Peyer's patch (tissue), 4 donors: ENCODE results near the gene TTC28. TPM values are rescaled to one million over a fixed set of nuclear protein-coding genes. Genes with fewer than 3 reads are reported as not detected.
A peak's percentile ranks its signal among the peaks of the same experiment; 100 is the strongest.

ENCODE experiments used
- DNase-seq, 3 donors: peaks; one replicate each; pipeline ENCODE4 v3.0.0-alpha.2; 2017 to 2019
- H3K27ac ChIP-seq, 4 donors: fragments of 200-600 bp; sonication (generic); one replicate each; pipeline ENCODE4 v1.5.1; 2016 to 2019
- H3K27me3 ChIP-seq, 2 donors: fragments of 200-600 bp; sonication (generic); one replicate each; pipeline ENCODE4 v1.5.1; 2019
- H3K36me3 ChIP-seq, 3 donors: fragments of 200-600 bp; sonication (generic); one replicate each; pipeline ENCODE4 v1.5.1; 2016 to 2019
- H3K4me1 ChIP-seq, 4 donors: fragments of 200-600 bp; sonication (generic); one replicate each; pipeline ENCODE4 v1.5.1; 2016 to 2019
- H3K4me3 ChIP-seq, 4 donors: fragments of 200-600 bp; sonication (generic); 1 replicate in 3 of 4; 2 replicates in 1 of 4; pipeline ENCODE4 v1.5.1; 2016 to 2019; ENCODE audit warnings: mild to moderate bottlenecking in 1 of 4
- H3K9me3 ChIP-seq, 4 donors: fragments of 200-600 bp; sonication (generic); one replicate each; pipeline ENCODE4 v1.5.1; 2016 to 2019; ENCODE audit warnings: mild to moderate bottlenecking in 1 of 4
- CTCF ChIP-seq, 6 experiments: fragments of 450-650 bp in 4 of 6; fragments of 200-600 bp in 2 of 6; sonication (generic) in 1 of 6; IDR thresholded peaks; one replicate each; pipeline ENCODE4 v1.5.1; 2017 to 2019; ENCODE audit warnings: antibody characterized with exemption in 6 of 6, mild to moderate bottlenecking in 3 of 6, moderate library complexity in 1 of 6
- POLR2A ChIP-seq, 2 donors: fragments of 450-650 bp; IDR thresholded peaks; one replicate each; pipeline ENCODE4 v1.5.1; 2017; ENCODE audit warnings: antibody characterized with exemption in 2 of 2, mild to moderate bottlenecking in 2 of 2, moderate library complexity in 2 of 2
- total RNA-seq, 4 donors: library from RNA; depleted of rRNA; stranded (reverse); fragments of >200 nt; gene quantifications; one replicate each; pipeline ENCODE4 v1.1.0, GENCODE V29; 2016

Gene TTC28
- total RNA-seq, 4 donors from 2014 or later: 9.1 to 46.4 (median 35.2) TPM

GRCh38 chr22:28348613-28349609, 330.7 kb downstream of the TTC28 start:
- Histone ChIP-seq H3K27ac (no peak overlapping the region), H3K4me1 (no peaks in the 10 kb centered on the region), H3K27me3 (no peaks in the 10 kb centered on the region), H3K4me3 (no peak overlapping the region), H3K9me3 (no peaks in the 10 kb centered on the region), H3K36me3 (no peaks in the 10 kb centered on the region)
- no peak for DNase-seq
- TF ChIP-seq CTCF (IDR thresholded peaks at IDR 0.05): no peak
- no peak for TF ChIP-seq POLR2A (IDR thresholded peaks at IDR 0.05)

GRCh38 chr22:28346308-28346707, 333.3 kb downstream of the TTC28 start:
- TF ChIP-seq CTCF (IDR thresholded peaks at IDR 0.05) (no peak), POLR2A (IDR thresholded peaks at IDR 0.05) (no peak)
- Histone ChIP-seq H3K4me3 (no peak overlapping the region), H3K9me3 (no peaks in the 10 kb centered on the region), H3K36me3 (no peaks in the 10 kb centered on the region), H3K27me3 (no peaks in the 10 kb centered on the region), H3K27ac (no peak overlapping the region), H3K4me1 (no peaks in the 10 kb centered on the region)
- DNase-seq: no peak

GRCh38 chr22:28344918-28345703, 334.5 kb downstream of the TTC28 start:
- H3K27ac ChIP-seq: peak overlapping the region in 1 of 4 donors; percentile 30
- no peaks in the 10 kb centered on the region for H3K4me1 ChIP-seq
- no peak for TF ChIP-seq POLR2A (IDR thresholded peaks at IDR 0.05)
- DNase-seq: no peak
- H3K4me3 ChIP-seq: no peak overlapping the region
- no peaks in the 10 kb centered on the region for H3K36me3 ChIP-seq
- H3K9me3 ChIP-seq: no peaks in the 10 kb centered on the region
- no peaks in the 10 kb centered on the region for H3K27me3 ChIP-seq

GRCh38 chr22:28341001-28341400, 338.6 kb downstream of the TTC28 start:
- no peak for TF ChIP-seq POLR2A (IDR thresholded peaks at IDR 0.05)
- no peak for TF ChIP-seq CTCF (IDR thresholded peaks at IDR 0.05)
- DNase-seq: no peak
- Histone ChIP-seq H3K9me3 (no peaks in the 10 kb centered on the region), H3K36me3 (no peaks in the 10 kb centered on the region), H3K4me1 (no peaks in the 10 kb centered on the region), H3K27ac (no peak overlapping the region), H3K27me3 (no peaks in the 10 kb centered on the region), H3K4me3 (no peak overlapping the region)

- Histone ChIP-seq H3K27ac (no peak overlapping the region), H3K9me3 (no peaks in the 10 kb centered on the region), H3K4me3 (no peak overlapping the region), H3K36me3 (no peaks in the 10 kb centered on the region), H3K27me3 (no peaks in the 10 kb centered on the region), H3K4me1 (no peaks in the 10 kb centered on the region)
- DNase-seq: no peak
- TF ChIP-seq CTCF (IDR thresholded peaks at IDR 0.05) (no peak), POLR2A (IDR thresholded peaks at IDR 0.05) (no peak)
These were observed 346.6 kb downstream of the TTC28 start for GRCh38 chr22:28333088-28333487.

- Histone ChIP-seq H3K9me3 (no peaks in the 10 kb centered on the region), H3K4me3 (no peak overlapping the region), H3K4me1 (no peaks in the 10 kb centered on the region), H3K27ac (no peak overlapping the region), H3K27me3 (no peaks in the 10 kb centered on the region), H3K36me3 (no peaks in the 10 kb centered on the region)
- DNase-seq: no peak
- TF ChIP-seq CTCF (IDR thresholded peaks at IDR 0.05): no peak
- TF ChIP-seq POLR2A (IDR thresholded peaks at IDR 0.05): no peak
These were observed 347.2 kb downstream of the TTC28 start for GRCh38 chr22:28332410-28332809.
